PC-9 (cell line): Measurements from ENCODE around the gene NUDCD3. TPM values are rescaled to one million over a fixed set of nuclear protein-coding genes. Genes with fewer than 3 reads are reported as not detected.
A peak's percentile ranks its signal among the peaks of the same experiment; 100 is the strongest.

ENCODE experiments used
- BruUV-seq: library from RNA; stranded (reverse); fragments of 400-500 nt; replicated peaks from 2 replicates; lab custom pipeline; 2021; lab: Mats Ljungman, UMichigan
- CTCF ChIA-PET: fragments of 300-600 bp; sonication (Branson Sonifier 250); formaldehyde crosslinking; loops from one replicate; lab custom pipeline; 2022; ENCODE audit warnings: antibody characterized with exemption; lab: Charles Lee
- POLR2A ChIA-PET: fragments of 300-600 bp; sonication (Branson Sonifier 250); formaldehyde crosslinking; loops from one replicate; lab custom pipeline; 2022; ENCODE audit warnings: antibody characterized with exemption; ENCODE audit not compliant: unreplicated experiment; lab: Charles Lee
- DNase-seq, 2 experiments: peaks; one replicate each; pipeline versions ENCODE4 v3.0.0 to v3.0.0-alpha.2; 2015 to 2022; ENCODE audit warnings: mixed read lengths in 1 of 2
- H2AFZ ChIP-seq: fragments of 200-600 bp; sonication (generic); 2 replicates; pipeline ENCODE4 v1.8.1; 2017; ENCODE audit warnings: antibody characterized with exemption
- H3F3A ChIP-seq: fragments of 200-600 bp; sonication (generic); 2 replicates; pipeline ENCODE4 v1.8.1; 2017; ENCODE audit warnings: antibody characterized with exemption, mild to moderate bottlenecking, low read depth; ENCODE audit not compliant: insufficient read depth
- H3K27ac ChIP-seq: fragments of 200-600 bp; sonication (generic); 2 replicates; pipeline ENCODE4 v1.6.1; 2016; ENCODE audit warnings: mixed run types
- H3K27me3 ChIP-seq: fragments of 200-600 bp; sonication (generic); 2 replicates; pipeline ENCODE4 v1.6.1; 2016; ENCODE audit warnings: low read depth, mixed run types; ENCODE audit not compliant: insufficient read depth
- H3K36me3 ChIP-seq: fragments of 200-600 bp; sonication (generic); 2 replicates; pipeline ENCODE4 v1.6.1; 2016; ENCODE audit warnings: low read depth, mixed run types
- H3K4me1 ChIP-seq: fragments of 200-600 bp; sonication (generic); replicated peaks from 2 replicates; pipeline ENCODE4 v1.6.1; 2016; ENCODE audit warnings: mixed run types; ENCODE audit not compliant: insufficient read depth
- H3K4me2 ChIP-seq: fragments of 200-600 bp; sonication (generic); 2 replicates; pipeline ENCODE4 v1.6.1; 2017; ENCODE audit warnings: mixed run types
- H3K4me3 ChIP-seq: fragments of 200-600 bp; sonication (generic); 2 replicates; pipeline ENCODE4 v1.6.1; 2016; ENCODE audit warnings: mixed run types
- H3K79me2 ChIP-seq: fragments of 200-600 bp; sonication (generic); 2 replicates; pipeline ENCODE4 v1.6.1; 2017; ENCODE audit warnings: low read depth, mixed run types
- H3K9me2 ChIP-seq: fragments of 200-600 bp; sonication (generic); 2 replicates; pipeline ENCODE4 v1.8.1; 2017; ENCODE audit warnings: mild to moderate bottlenecking; ENCODE audit not compliant: insufficient read depth
- H3K9me3 ChIP-seq: fragments of 200-600 bp; sonication (generic); 2 replicates; pipeline ENCODE4 v1.8.1; 2016; ENCODE audit warnings: low read depth; ENCODE audit not compliant: insufficient read depth
- H4K20me1 ChIP-seq: fragments of 200-600 bp; sonication (generic); 2 replicates; pipeline ENCODE4 v1.8.1; 2017; ENCODE audit not compliant: insufficient read depth
- EZH2 ChIP-seq: fragments of 200-600 bp; sonication (generic); IDR thresholded peaks from 2 replicates; pipeline ENCODE4 v1.8.0; 2017; ENCODE audit warnings: antibody characterized with exemption, low read depth
- intact Hi-C: fragments of 100-400 bp; cut with micrococcal nuclease; formaldehyde crosslinking; loops from one replicate; pipeline ENCODE4 v1.10.0; 2022; ENCODE audit not compliant: unreplicated experiment
- total RNA-seq: library from RNA; stranded (reverse); gene quantifications from 2 replicates; pipeline ENCODE4 v1.2.3, GENCODE V29; 2021
- TF ChIP-seq, protein P1 (sequence below): fragments of 200-600 bp; sonication (generic); conservative IDR thresholded peaks from 2 replicates; pipeline ENCODE4 v1.6.1; 2017; ENCODE audit warnings: mixed run types, antibody characterized with exemption, mild to moderate bottlenecking, moderate library complexity

Gene NUDCD3
- total RNA-seq, 1 experiment from 2014 or later, result 149 TPM

DNA sequence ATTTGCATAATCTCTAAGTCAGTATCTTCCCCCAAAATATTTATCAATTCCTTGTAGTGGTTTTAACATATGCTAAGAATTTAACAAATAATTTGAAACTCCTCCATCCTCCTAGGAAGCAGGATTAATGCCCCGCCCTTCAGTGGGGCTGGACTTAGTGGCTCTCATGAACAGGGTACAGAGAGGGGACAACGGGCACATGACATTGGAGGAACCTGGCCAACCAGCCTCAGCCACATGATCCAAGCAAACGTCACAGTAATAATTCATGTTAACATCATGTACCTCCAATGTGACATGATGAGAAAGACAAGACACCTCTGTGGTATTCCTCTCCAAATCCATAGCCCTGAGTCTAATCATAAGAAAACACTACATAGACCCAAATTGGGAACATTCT is 50.5 kb downstream of the NUDCD3 start:
- intact Hi-C loops, result loop anchor here (2.0 kb wide), 1 partner anchor 21 kb away; no protein-coding TSS in a partner anchor
- Histone ChIP-seq H3K9me3 (no peaks in the 10 kb centered on the region), H3K36me3 (0 out of 2 replicates have a peak, but pooled peaks cover 4% of the 10 kb centered on the region), H3K27me3 (no peaks in the 10 kb centered on the region), H3K4me1 (no peaks in the 10 kb centered on the region), H3K9me2 (no peaks in the 10 kb centered on the region), H3K4me2 (no peak overlapping the region), H3K4me3 (no peak overlapping the region), H3F3A (no peaks in the 10 kb centered on the region), H2AFZ (no peak overlapping the region), H3K27ac (no peak overlapping the region), H3K79me2 (peaks cover 73% of the 10 kb centered on the region), H4K20me1 (peaks cover 55% of the 10 kb centered on the region)
- CTCF ChIA-PET, result no interaction called here
- POLR2A ChIA-PET, result no interaction called here
- no peak for DNase-seq
- BruUV-seq, result no TSS peak
- no peak for TF ChIP-seq EZH2
- TF ChIP-seq, protein P1, sequence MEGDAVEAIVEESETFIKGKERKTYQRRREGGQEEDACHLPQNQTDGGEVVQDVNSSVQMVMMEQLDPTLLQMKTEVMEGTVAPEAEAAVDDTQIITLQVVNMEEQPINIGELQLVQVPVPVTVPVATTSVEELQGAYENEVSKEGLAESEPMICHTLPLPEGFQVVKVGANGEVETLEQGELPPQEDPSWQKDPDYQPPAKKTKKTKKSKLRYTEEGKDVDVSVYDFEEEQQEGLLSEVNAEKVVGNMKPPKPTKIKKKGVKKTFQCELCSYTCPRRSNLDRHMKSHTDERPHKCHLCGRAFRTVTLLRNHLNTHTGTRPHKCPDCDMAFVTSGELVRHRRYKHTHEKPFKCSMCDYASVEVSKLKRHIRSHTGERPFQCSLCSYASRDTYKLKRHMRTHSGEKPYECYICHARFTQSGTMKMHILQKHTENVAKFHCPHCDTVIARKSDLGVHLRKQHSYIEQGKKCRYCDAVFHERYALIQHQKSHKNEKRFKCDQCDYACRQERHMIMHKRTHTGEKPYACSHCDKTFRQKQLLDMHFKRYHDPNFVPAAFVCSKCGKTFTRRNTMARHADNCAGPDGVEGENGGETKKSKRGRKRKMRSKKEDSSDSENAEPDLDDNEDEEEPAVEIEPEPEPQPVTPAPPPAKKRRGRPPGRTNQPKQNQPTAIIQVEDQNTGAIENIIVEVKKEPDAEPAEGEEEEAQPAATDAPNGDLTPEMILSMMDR, result no peak

DNA sequence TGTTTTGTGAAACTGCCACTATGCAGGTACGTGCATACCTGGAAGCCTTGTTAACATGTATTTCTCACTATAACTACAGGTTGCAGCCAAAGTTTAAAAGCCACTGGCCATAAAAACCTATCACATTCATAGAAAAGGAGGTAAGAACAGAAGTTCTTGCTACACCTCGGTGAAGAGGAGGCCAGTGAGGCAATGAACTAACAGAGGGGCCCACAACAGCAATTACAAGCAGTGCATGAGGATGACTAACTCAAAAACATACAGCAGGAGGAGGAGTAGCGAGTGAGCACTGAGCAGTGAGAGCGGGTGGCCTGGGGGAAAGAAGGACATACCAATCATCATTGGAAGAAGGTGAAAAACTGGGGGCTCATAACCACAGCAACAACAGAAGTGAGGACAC is 51.6 kb downstream of the NUDCD3 start:
- Histone ChIP-seq H4K20me1 (peaks cover 53% of the 10 kb centered on the region), H2AFZ (no peak overlapping the region), H3K4me2 (no peak overlapping the region), H3K27me3 (no peaks in the 10 kb centered on the region), H3K27ac (no peak overlapping the region), H3K79me2 (peaks cover 67% of the 10 kb centered on the region), H3K9me3 (no peaks in the 10 kb centered on the region), H3K4me3 (no peak overlapping the region), H3K36me3 (0 out of 2 replicates have a peak, but pooled peaks cover 4% of the 10 kb centered on the region), H3K4me1 (no peaks in the 10 kb centered on the region), H3F3A (no peaks in the 10 kb centered on the region), H3K9me2 (no peaks in the 10 kb centered on the region)
- intact Hi-C loops, result no loop called here
- TF ChIP-seq, protein P1, result no peak
- no peak for TF ChIP-seq EZH2
- POLR2A ChIA-PET, result interaction anchor here (0.6 kb wide), 1 partner anchor 198 kb away, joined by 3 read pairs; no protein-coding TSS in a partner anchor
- CTCF ChIA-PET, result no interaction called here
- BruUV-seq, result no TSS peak
- DNase-seq, result no peak

DNA sequence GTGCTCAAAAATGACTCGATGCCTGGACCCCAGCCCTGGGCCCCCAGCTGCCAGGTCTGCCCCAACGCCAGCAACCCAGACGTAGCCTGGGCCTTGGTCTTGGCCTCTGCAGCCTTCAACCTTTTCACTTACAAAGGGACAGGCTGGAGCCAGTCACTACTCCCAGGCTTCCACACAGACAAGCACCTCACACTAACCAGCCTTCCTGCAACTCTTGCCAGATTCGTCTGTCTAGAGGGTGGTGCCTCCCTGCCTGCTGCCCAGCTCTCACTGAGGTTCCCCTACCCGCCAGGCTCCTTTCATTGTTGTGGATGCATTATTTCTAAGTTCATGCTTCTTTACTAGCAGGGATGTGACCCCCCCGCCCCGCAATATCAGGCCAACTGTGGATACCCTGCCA is 56.3 kb downstream of the NUDCD3 start:
- Histone ChIP-seq H3F3A (no peaks in the 10 kb centered on the region; the same call in 1 of the 2 replicates), H3K9me3 (no peaks in the 10 kb centered on the region), H3K4me1 (no peaks in the 10 kb centered on the region), H3K9me2 (no peaks in the 10 kb centered on the region), H3K79me2 (peaks cover 63% of the 10 kb centered on the region), H3K27ac (no peak overlapping the region), H3K27me3 (no peaks in the 10 kb centered on the region), H3K4me2 (no peak overlapping the region), H3K36me3 (0 out of 2 replicates have a peak, but pooled peaks cover 1% of the 10 kb centered on the region), H3K4me3 (no peak overlapping the region), H4K20me1 (peaks cover 62% of the 10 kb centered on the region), H2AFZ (no peak overlapping the region)
- DNase-seq, result peak in 1 of 2 experiments; percentile 28
- TF ChIP-seq EZH2, result no peak
- TF ChIP-seq, protein P1, result no peak
- ChIA-PET CTCF (no interaction called here), POLR2A (interaction anchor here (0.6 kb wide), 1 partner anchor 26 kb away, joined by 3 read pairs; no protein-coding TSS in a partner anchor)
- BruUV-seq, result no TSS peak
- intact Hi-C loops, result no loop called here
